ENCODE data around the gene HMGB2. TPM values are rescaled to one million over a fixed set of nuclear protein-coding genes. Genes with fewer than 3 reads are reported as not detected.

Gene HMGB2
- total and polyA plus RNA-seq, 2 of the 8 experiments (the other 6 are each of a cell fraction or from before 2014, with no cell fraction given) = 54.7 to 218 TPM

GRCh38 chr4:173381610-173382009 lies 47.5 kb upstream of the HMGB2 start:
- Histone ChIP-seq H3K56ac (replicated peaks; ENCODE audit: insufficient read length, low read depth, low read length) (no peak overlapping the region), H2BK12ac (ENCODE audit: low read depth, low read length) (no peak overlapping the region), H4K91ac (replicated peaks; ENCODE audit: insufficient read length, low read length) (no peak overlapping the region), H3K4ac (replicated peaks; ENCODE audit: insufficient read length, low read depth, low read length) (no peak overlapping the region), H2AFZ (ENCODE audit: low read length) (no peak overlapping the region), H2BK15ac (ENCODE audit: low read length) (no peak overlapping the region), H4K5ac (ENCODE audit: insufficient read length, low read depth, low read length) (no peak overlapping the region), H2BK20ac (ENCODE audit: low read length) (no peak overlapping the region), H3K36me3 (ENCODE audit: control insufficient read depth in 2 of 4, insufficient read depth in 4 of 4, low read length in 3 of 4) (no peaks in the 10 kb centered on the region), H2BK5ac (ENCODE audit: low read depth, low read length) (no peak overlapping the region), H3K18ac (ENCODE audit: extremely low read depth, low read length) (no peak overlapping the region), H3K4me1 (replicated peaks in 1 of 4; ENCODE audit: control insufficient read depth in 3 of 4, insufficient read depth in 4 of 4, low read length in 3 of 4) (no peaks in the 10 kb centered on the region), H4K8ac (ENCODE audit: extremely low read depth, insufficient read depth, low read length) (no peak overlapping the region), H3K79me2 (ENCODE audit: control insufficient read depth in 1 of 2, insufficient read depth in 2 of 2, low read length in 2 of 2) (no peaks in the 10 kb centered on the region), H2BK120ac (replicated peaks; ENCODE audit: low read depth, low read length) (no peak overlapping the region), H4K20me1 (replicated peaks in 1 of 2; ENCODE audit: control insufficient read depth in 1 of 2, insufficient read depth in 2 of 2, low read length in 2 of 2) (peaks cover 0 to 2% of the 10 kb centered on the region in 2 experiments), H3K79me1 (ENCODE audit: low read depth, low read length) (no peaks in the 10 kb centered on the region), H3K14ac (ENCODE audit: insufficient read length) (no peak overlapping the region), H3K9me3 (ENCODE audit: insufficient read depth in 2 of 2, low read depth in 1 of 2, low read length in 1 of 2) (no peaks in the 10 kb centered on the region), H3K27me3 (replicated peaks in 1 of 4; ENCODE audit: control insufficient read depth in 3 of 4, extremely low read depth in 1 of 4, insufficient read depth in 3 of 4, low read length in 3 of 4) (peaks cover 0 to 2% (median 0%) of the 10 kb centered on the region in 4 experiments; a peak in 1 of 7 replicates), H2AK5ac (ENCODE audit: low read depth, low read length) (no peak overlapping the region), H3K23me2 (ENCODE audit: low read depth, low read length) (no peaks in the 10 kb centered on the region), H3K9ac (replicated peaks in 1 of 4; ENCODE audit: extremely low read depth in 1 of 4, low read depth in 3 of 4, low read length in 3 of 4) (no peak overlapping the region), H3K4me3 (ENCODE audit: extremely low read depth in 1 of 4, insufficient read depth in 2 of 4, low read depth in 3 of 4, low read length in 4 of 4) (0 out of 8 replicates have a peak overlapping the region, but pooled peaks of 1 of the 4 experiments have one; percentile 4), H3K27ac (ENCODE audit: low read depth, low read length) (no peak overlapping the region), H3K4me2 (ENCODE audit: insufficient read depth in 1 of 2, low read depth in 2 of 2, low read length in 2 of 2) (peak overlapping the region in 1 of 2 experiments; percentile 44; a peak in 2 of 4 replicates), H3K23ac (ENCODE audit: insufficient read length) (no peak overlapping the region)
- ChIA-PET POLR2A (ENCODE audit: partially characterized antibody) (interaction anchor here (1.5 kb wide), 1 partner anchor 47 kb away, joined by 6 read pairs; no protein-coding TSS in a partner anchor), CTCF (ENCODE audit: partially characterized antibody) (interaction anchor here (0.8 to 1.6 kb wide), 2 partner anchors 16 to 28 kb away, joined by 3 to 4 read pairs; no protein-coding TSS in a partner anchor)
- FAIRE-seq (no peak), DNase-seq (ENCODE audit: low read depth in 1 of 2, low spot score in 2 of 2) (no peak)
- WGBS, 2 experiments (ENCODE audit: extremely low coverage in 1 of 2, insufficient coverage in 1 of 2, insufficient read length in 1 of 2, insufficient replicate concordance in 2 of 2, low coverage in 1 of 2, low lambda C conversion rate in 2 of 2, missing lambda C conversion rate in 1 of 2) = 15% methylated on average over 1 of the region's 1 CpG; no CpG with 5 or more reads in 1 of the 2 experiments
- TF ChIP-seq EP300 (IDR thresholded peaks at IDR 0.05; ENCODE audit: borderline replicate concordance in 1 of 2, low read depth in 2 of 2, low read length in 2 of 2) (no peak), KDM5A (IDR thresholded peaks at IDR 0.05; ENCODE audit: low read length) (no peak), RFX5 (IDR thresholded peaks at IDR 0.05; ENCODE audit: borderline replicate concordance, low read depth, low read length) (no peak), SRF (IDR thresholded peaks at IDR 0.05; ENCODE audit: low read depth, low read length) (no peak), EGR1 (IDR thresholded peaks at IDR 0.05; ENCODE audit: borderline replicate concordance, low read depth, low read length) (no peak), RXRA (IDR thresholded peaks at IDR 0.05; ENCODE audit: insufficient read depth, low read depth, low read length) (no peak), CBX5 (IDR thresholded peaks at IDR 0.05; ENCODE audit: low read depth, low read length) (no peak), ATF2 (IDR thresholded peaks at IDR 0.05; ENCODE audit: low read length) (no peak), TAF1 (IDR thresholded peaks at IDR 0.05; ENCODE audit: low read depth, low read length) (no peak), SP1 (IDR thresholded peaks at IDR 0.05; ENCODE audit: low read depth, low read length) (no peak), POLR2AphosphoS5 (IDR thresholded peaks at IDR 0.05; ENCODE audit: low read depth, low read length) (no peak), CHD2 (IDR thresholded peaks at IDR 0.05; ENCODE audit: low read length) (no peak), MAFK (IDR thresholded peaks at IDR 0.05; ENCODE audit: low read depth, low read length) (no peak)
